ENCODE data around the gene FLNB.

DNA sequence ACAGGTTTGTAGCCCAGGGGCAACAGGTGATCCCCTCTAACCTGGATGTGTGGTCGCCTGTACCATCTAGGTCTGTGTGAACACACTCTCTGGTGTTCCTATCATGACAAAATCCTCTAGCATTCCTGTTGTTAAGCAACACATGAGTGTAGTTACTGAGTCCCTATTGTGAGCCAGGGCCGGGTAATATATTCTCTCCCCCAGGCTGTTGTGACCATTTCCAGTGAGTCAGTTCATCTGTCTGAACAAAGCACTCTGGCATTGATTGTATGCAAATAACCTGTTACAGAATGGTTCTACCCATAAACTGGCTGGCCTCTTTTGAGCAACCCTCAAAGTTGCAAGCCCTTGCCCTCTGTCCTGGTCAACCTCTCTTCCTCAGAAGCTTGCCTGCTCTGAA lies 2.6 kb upstream of the FLNB start:
- TF ChIP-seq, protein P1, sequence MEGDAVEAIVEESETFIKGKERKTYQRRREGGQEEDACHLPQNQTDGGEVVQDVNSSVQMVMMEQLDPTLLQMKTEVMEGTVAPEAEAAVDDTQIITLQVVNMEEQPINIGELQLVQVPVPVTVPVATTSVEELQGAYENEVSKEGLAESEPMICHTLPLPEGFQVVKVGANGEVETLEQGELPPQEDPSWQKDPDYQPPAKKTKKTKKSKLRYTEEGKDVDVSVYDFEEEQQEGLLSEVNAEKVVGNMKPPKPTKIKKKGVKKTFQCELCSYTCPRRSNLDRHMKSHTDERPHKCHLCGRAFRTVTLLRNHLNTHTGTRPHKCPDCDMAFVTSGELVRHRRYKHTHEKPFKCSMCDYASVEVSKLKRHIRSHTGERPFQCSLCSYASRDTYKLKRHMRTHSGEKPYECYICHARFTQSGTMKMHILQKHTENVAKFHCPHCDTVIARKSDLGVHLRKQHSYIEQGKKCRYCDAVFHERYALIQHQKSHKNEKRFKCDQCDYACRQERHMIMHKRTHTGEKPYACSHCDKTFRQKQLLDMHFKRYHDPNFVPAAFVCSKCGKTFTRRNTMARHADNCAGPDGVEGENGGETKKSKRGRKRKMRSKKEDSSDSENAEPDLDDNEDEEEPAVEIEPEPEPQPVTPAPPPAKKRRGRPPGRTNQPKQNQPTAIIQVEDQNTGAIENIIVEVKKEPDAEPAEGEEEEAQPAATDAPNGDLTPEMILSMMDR (IDR thresholded peaks at IDR 0.05), result no peak
- TF ChIP-seq EZH2phosphoT487 (IDR thresholded peaks at IDR 0.05), result no peak
- no peak for TF ChIP-seq EZH2 (IDR thresholded peaks at IDR 0.05)
